H1 (cell line): ENCODE measurements around the gene GAR1. TPM values are rescaled to one million over a fixed set of nuclear protein-coding genes. Genes with fewer than 3 reads are reported as not detected.
A peak's percentile ranks its signal among the peaks of the same experiment; 100 is the strongest.

Experiments
- BACH1 ChIP-seq: IDR thresholded peaks from 2 replicates; pipeline ENCODE4 v1.6.1; 2012; ENCODE audit warnings: low read length, improper control_type of control experiment
- EP300 ChIP-seq, 2 experiments: IDR thresholded peaks; 1 replicate in 1 of 2; 2 replicates in 1 of 2; pipeline ENCODE4 v1.6.1; 2011 to 2012; ENCODE audit warnings: low read depth in 2 of 2, low read length in 2 of 2, mild to moderate bottlenecking in 2 of 2, borderline replicate concordance in 1 of 2, inconsistent platforms in 1 of 2, moderate library complexity in 1 of 2
- GTF2F1 ChIP-seq: IDR thresholded peaks from 2 replicates; pipeline ENCODE4 v1.6.1; 2012; ENCODE audit warnings: low read depth, low read length, improper control_type of control experiment, borderline replicate concordance
- JUND ChIP-seq: IDR thresholded peaks from 2 replicates; pipeline ENCODE4 v1.6.1; 2011; ENCODE audit warnings: mild to moderate bottlenecking, improper control_type of control experiment, low read length
- MAFK ChIP-seq: IDR thresholded peaks from 2 replicates; pipeline ENCODE4 v1.6.1; 2012; ENCODE audit warnings: low read depth, mild to moderate bottlenecking, improper control_type of control experiment, low read length
- SIRT6 ChIP-seq: IDR thresholded peaks from one replicate; pipeline ENCODE4 v1.7.1; 2012; ENCODE audit warnings: low read length, inconsistent platforms
- polyA plus RNA-seq, 7 experiments: library from polyadenylated mRNA; depleted of rRNA in 3 of 7; stranded (reverse) in 5 of 7; unstranded in 2 of 7; fragments of >200 nt in 5 of 7; fragments of 200-250 nt in 2 of 7; gene quantifications; 1 replicate in 5 of 7; 2 replicates in 1 of 7; 4 replicates in 1 of 7; pipeline versions ENCODE4 v1.2.1 to v1.2.3, GENCODE V29; 2011 to 2013; ENCODE audit warnings: missing spikeins in 2 of 7, mixed read lengths in 2 of 7
- total RNA-seq: library from RNA; stranded (reverse); fragmentation: NEBNext Ultra II Directional; extraction: Animal tissue kit (Norgen Biotek cat#: 25700); gene quantifications from 2 replicates; pipeline ENCODE4 v1.2.1, GENCODE V29; 2021
- TF ChIP-seq, protein P1 (sequence below): IDR thresholded peaks from 2 replicates; pipeline ENCODE4 v1.6.1; 2012; ENCODE audit warnings: inconsistent platforms
- TF ChIP-seq, protein P2 (sequence below): fragments of 300-600 bp; sonication (generic); IDR thresholded peaks from 2 replicates; pipeline ENCODE4 v1.7.1; 2012; ENCODE audit warnings: low read length, moderate library complexity, mild to moderate bottlenecking, inconsistent platforms; ENCODE audit not compliant: insufficient replicate concordance

The GAR1 gene
- total and polyA plus RNA-seq, 2 of the 8 experiments (the other 6 are each of a cell fraction or from before 2014, with no cell fraction given), result 14.5 to 37.5 TPM

DNA sequence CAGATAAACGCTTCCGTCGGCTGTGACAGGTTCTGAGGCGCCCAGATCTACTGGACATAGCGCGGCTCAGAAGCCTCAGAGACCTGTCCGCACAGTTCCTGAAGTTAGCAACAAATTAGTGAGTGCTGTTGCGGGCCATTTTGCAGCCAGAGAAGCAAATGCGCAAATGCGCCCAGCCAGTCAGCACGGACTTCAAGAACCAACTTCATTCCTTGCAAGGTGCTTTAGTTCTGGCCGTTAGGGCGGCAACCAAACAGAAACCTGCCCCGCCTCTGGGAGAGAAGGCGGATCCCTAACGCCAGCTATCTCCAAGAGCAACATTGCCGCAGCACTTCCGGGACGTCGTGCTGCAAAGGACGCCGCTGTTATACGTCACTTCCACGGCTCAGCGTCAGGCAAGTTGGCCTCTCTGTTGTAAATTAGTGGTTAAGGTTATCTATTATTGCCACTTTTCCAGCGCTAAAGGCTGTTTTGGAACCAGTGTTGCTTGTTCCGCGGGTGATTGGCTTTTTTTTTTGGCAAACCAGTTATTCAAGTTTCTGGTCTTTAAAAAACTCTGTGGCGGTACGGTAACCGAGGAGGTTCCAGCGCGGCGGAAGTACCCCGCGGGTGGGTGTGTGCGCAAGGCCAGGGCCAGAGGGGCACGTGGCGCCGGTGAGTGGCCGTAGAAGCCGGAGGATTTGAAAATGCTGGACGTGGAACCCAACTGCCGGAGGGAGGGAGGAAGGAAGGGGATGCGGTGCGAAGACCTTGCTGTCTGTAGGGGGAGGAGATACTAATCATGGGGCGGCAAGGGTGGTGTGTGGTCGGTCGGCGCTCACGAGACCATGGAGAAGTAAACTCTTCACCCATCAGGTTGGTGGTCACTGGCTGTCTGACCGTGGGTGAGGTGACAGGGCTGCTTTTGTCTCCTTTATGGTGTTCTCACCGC, at the start of gene GAR1 (continued):
- TF ChIP-seq, protein P1, sequence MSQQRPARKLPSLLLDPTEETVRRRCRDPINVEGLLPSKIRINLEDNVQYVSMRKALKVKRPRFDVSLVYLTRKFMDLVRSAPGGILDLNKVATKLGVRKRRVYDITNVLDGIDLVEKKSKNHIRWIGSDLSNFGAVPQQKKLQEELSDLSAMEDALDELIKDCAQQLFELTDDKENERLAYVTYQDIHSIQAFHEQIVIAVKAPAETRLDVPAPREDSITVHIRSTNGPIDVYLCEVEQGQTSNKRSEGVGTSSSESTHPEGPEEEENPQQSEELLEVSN, result peak; percentile 76
- TF ChIP-seq MAFK, result no peak
- TF ChIP-seq GTF2F1, result no peak
- TF ChIP-seq SIRT6, result no peak
- TF ChIP-seq BACH1, result no peak
- no peak for TF ChIP-seq JUND
- no peak for TF ChIP-seq EP300 (IDR thresholded peaks at IDR 0.05; ENCODE audit: borderline replicate concordance in 1 of 2, low read depth in 2 of 2, low read length in 2 of 2)
- TF ChIP-seq, protein P2, sequence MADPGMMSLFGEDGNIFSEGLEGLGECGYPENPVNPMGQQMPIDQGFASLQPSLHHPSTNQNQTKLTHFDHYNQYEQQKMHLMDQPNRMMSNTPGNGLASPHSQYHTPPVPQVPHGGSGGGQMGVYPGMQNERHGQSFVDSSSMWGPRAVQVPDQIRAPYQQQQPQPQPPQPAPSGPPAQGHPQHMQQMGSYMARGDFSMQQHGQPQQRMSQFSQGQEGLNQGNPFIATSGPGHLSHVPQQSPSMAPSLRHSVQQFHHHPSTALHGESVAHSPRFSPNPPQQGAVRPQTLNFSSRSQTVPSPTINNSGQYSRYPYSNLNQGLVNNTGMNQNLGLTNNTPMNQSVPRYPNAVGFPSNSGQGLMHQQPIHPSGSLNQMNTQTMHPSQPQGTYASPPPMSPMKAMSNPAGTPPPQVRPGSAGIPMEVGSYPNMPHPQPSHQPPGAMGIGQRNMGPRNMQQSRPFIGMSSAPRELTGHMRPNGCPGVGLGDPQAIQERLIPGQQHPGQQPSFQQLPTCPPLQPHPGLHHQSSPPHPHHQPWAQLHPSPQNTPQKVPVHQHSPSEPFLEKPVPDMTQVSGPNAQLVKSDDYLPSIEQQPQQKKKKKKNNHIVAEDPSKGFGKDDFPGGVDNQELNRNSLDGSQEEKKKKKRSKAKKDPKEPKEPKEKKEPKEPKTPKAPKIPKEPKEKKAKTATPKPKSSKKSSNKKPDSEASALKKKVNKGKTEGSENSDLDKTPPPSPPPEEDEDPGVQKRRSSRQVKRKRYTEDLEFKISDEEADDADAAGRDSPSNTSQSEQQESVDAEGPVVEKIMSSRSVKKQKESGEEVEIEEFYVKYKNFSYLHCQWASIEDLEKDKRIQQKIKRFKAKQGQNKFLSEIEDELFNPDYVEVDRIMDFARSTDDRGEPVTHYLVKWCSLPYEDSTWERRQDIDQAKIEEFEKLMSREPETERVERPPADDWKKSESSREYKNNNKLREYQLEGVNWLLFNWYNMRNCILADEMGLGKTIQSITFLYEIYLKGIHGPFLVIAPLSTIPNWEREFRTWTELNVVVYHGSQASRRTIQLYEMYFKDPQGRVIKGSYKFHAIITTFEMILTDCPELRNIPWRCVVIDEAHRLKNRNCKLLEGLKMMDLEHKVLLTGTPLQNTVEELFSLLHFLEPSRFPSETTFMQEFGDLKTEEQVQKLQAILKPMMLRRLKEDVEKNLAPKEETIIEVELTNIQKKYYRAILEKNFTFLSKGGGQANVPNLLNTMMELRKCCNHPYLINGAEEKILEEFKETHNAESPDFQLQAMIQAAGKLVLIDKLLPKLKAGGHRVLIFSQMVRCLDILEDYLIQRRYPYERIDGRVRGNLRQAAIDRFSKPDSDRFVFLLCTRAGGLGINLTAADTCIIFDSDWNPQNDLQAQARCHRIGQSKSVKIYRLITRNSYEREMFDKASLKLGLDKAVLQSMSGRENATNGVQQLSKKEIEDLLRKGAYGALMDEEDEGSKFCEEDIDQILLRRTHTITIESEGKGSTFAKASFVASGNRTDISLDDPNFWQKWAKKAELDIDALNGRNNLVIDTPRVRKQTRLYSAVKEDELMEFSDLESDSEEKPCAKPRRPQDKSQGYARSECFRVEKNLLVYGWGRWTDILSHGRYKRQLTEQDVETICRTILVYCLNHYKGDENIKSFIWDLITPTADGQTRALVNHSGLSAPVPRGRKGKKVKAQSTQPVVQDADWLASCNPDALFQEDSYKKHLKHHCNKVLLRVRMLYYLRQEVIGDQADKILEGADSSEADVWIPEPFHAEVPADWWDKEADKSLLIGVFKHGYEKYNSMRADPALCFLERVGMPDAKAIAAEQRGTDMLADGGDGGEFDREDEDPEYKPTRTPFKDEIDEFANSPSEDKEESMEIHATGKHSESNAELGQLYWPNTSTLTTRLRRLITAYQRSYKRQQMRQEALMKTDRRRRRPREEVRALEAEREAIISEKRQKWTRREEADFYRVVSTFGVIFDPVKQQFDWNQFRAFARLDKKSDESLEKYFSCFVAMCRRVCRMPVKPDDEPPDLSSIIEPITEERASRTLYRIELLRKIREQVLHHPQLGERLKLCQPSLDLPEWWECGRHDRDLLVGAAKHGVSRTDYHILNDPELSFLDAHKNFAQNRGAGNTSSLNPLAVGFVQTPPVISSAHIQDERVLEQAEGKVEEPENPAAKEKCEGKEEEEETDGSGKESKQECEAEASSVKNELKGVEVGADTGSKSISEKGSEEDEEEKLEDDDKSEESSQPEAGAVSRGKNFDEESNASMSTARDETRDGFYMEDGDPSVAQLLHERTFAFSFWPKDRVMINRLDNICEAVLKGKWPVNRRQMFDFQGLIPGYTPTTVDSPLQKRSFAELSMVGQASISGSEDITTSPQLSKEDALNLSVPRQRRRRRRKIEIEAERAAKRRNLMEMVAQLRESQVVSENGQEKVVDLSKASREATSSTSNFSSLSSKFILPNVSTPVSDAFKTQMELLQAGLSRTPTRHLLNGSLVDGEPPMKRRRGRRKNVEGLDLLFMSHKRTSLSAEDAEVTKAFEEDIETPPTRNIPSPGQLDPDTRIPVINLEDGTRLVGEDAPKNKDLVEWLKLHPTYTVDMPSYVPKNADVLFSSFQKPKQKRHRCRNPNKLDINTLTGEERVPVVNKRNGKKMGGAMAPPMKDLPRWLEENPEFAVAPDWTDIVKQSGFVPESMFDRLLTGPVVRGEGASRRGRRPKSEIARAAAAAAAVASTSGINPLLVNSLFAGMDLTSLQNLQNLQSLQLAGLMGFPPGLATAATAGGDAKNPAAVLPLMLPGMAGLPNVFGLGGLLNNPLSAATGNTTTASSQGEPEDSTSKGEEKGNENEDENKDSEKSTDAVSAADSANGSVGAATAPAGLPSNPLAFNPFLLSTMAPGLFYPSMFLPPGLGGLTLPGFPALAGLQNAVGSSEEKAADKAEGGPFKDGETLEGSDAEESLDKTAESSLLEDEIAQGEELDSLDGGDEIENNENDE, result no peak
